Ascending aorta (tissue), 2 donors: Measurements from ENCODE around the gene FAT3. TPM values are rescaled to one million over a fixed set of nuclear protein-coding genes. Genes with fewer than 3 reads are reported as not detected.

Experiments used
- DNase-seq, 2 donors: peaks; one replicate each; pipeline ENCODE4 v3.0.0-alpha.2; 2019; ENCODE audit warnings: low spot score in 2 of 2
- H3K27ac ChIP-seq, 2 donors: fragments of 200-600 bp; sonication (generic); one replicate each; pipeline ENCODE4 v1.5.1; 2016 to 2017; ENCODE audit warnings: mild to moderate bottlenecking in 1 of 2
- H3K27me3 ChIP-seq: fragments of 200-600 bp; sonication (generic); one replicate; pipeline ENCODE4 v1.5.1; 2017
- H3K36me3 ChIP-seq, 2 donors: fragments of 200-600 bp; sonication (generic); one replicate each; pipeline ENCODE4 v1.5.1; 2016
- H3K4me1 ChIP-seq, 2 donors: fragments of 200-600 bp; sonication (generic); one replicate each; pipeline ENCODE4 v1.5.1; 2016 to 2017; ENCODE audit warnings: mild to moderate bottlenecking in 1 of 2
- H3K4me3 ChIP-seq, 2 donors: fragments of 200-600 bp; sonication (generic); one replicate each; pipeline ENCODE4 v1.5.1; 2016 to 2017; ENCODE audit warnings: mild to moderate bottlenecking in 1 of 2
- H3K9me3 ChIP-seq, 2 donors: fragments of 200-600 bp; sonication (generic); one replicate each; pipeline ENCODE4 v1.5.1; 2016
- intact Hi-C: fragments of 100-400 bp; cut with DNase I; formaldehyde crosslinking; loops from one replicate; pipeline ENCODE4 v1.15.1; 2023
- total RNA-seq: library from RNA; depleted of rRNA; stranded (reverse); fragments of >200 nt; gene quantifications from one replicate; pipeline ENCODE4 v1.1.0, GENCODE V29; 2016
- TF ChIP-seq, protein P1 (sequence below), 3 experiments: fragments of 200-600 bp in 2 of 3; fragments of 450-650 bp in 1 of 3; sonication (generic) in 2 of 3; IDR thresholded peaks; one replicate each; pipeline ENCODE4 v1.5.1; 2016 to 2019; ENCODE audit warnings: antibody characterized with exemption in 3 of 3, mild to moderate bottlenecking in 1 of 3, moderate library complexity in 1 of 3

Gene FAT3
- 2.8 TPM for total RNA-seq

GRCh38 chr11:92224407-92225124 is at the start of gene FAT3:
FAT3 (plus strand) TSS chr11:92224818; CDS start chr11:92352113, 127,295 bp downstream.
- intact Hi-C loops, result loop anchor here (5.0 to 10.0 kb wide), 3 partner anchors 103 to 280 kb away; no protein-coding TSS in a partner anchor
- peak in 1 of 2 donors; percentile 70 for DNase-seq
- no peaks in the 10 kb centered on the region for H3K4me1 ChIP-seq
- H3K9me3 ChIP-seq, result no peaks in the 10 kb centered on the region
- no peaks in the 10 kb centered on the region for H3K36me3 ChIP-seq
- TF ChIP-seq, protein P1, sequence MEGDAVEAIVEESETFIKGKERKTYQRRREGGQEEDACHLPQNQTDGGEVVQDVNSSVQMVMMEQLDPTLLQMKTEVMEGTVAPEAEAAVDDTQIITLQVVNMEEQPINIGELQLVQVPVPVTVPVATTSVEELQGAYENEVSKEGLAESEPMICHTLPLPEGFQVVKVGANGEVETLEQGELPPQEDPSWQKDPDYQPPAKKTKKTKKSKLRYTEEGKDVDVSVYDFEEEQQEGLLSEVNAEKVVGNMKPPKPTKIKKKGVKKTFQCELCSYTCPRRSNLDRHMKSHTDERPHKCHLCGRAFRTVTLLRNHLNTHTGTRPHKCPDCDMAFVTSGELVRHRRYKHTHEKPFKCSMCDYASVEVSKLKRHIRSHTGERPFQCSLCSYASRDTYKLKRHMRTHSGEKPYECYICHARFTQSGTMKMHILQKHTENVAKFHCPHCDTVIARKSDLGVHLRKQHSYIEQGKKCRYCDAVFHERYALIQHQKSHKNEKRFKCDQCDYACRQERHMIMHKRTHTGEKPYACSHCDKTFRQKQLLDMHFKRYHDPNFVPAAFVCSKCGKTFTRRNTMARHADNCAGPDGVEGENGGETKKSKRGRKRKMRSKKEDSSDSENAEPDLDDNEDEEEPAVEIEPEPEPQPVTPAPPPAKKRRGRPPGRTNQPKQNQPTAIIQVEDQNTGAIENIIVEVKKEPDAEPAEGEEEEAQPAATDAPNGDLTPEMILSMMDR (IDR thresholded peaks at IDR 0.05), result no peak
- H3K4me3 ChIP-seq, result peak within 1 kb of the TSS; percentile 54 to 82
- H3K27me3 ChIP-seq, result no peaks in the 10 kb centered on the region
- H3K27ac ChIP-seq, result peak within 1 kb of the TSS; percentile 60 to 61

DNA sequence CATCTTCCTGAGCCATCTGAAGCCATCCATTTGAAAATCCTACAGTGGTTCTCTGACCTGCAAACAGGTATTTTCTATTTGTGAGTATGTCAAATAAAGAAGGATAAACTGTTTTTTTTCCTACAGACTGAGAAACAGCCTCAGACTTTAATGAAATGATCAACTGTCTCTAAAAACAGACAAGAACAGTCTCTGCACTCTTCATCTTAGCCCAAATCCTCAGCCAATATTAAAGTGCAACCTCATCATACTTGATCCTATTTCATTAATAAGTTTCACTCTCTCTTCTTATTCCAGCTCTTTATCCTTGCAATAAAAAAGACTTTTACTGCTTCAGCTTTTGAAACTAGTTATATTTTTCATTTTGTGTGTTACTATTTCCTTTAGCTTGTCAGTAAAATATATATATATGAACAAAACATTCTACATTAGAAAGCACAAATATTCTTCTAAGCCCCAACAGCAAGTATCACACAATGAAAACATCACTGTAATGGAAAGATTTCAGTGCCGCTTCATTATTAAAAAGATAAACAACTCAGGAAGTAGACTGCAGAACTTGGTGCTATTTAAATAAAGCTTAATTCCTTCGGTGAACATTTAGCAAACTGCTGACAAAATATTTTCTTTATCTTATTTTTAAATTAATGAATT is 45.5 kb upstream of the FAT3 start:
- no peak overlapping the region for H3K4me3 ChIP-seq
- H3K4me1 ChIP-seq, result no peaks in the 10 kb centered on the region
- TF ChIP-seq, protein P1 (IDR thresholded peaks at IDR 0.05), result no peak
- H3K27ac ChIP-seq, result no peak overlapping the region
- no peaks in the 10 kb centered on the region for H3K9me3 ChIP-seq
- intact Hi-C loops, result no loop called here
- no peaks in the 10 kb centered on the region for H3K27me3 ChIP-seq
- H3K36me3 ChIP-seq, result no peaks in the 10 kb centered on the region
- DNase-seq, result no peak

- intact Hi-C loops, result no loop called here
- no peak for DNase-seq
- H3K27me3 ChIP-seq, result no peaks in the 10 kb centered on the region
- TF ChIP-seq, protein P1 (IDR thresholded peaks at IDR 0.05), result no peak
- H3K27ac ChIP-seq, result no peak overlapping the region
- H3K4me1 ChIP-seq, result no peaks in the 10 kb centered on the region
- H3K4me3 ChIP-seq, result no peak overlapping the region
- no peaks in the 10 kb centered on the region for H3K9me3 ChIP-seq
- no peaks in the 10 kb centered on the region for H3K36me3 ChIP-seq
Observed at GRCh38 chr11:92180226-92180625, 44.4 kb upstream of the FAT3 start.

- Histone ChIP-seq H3K4me3 (no peak overlapping the region), H3K36me3 (no peaks in the 10 kb centered on the region), H3K27me3 (no peaks in the 10 kb centered on the region), H3K4me1 (no peaks in the 10 kb centered on the region), H3K27ac (no peak overlapping the region), H3K9me3 (no peaks in the 10 kb centered on the region)
- no peak for DNase-seq
- TF ChIP-seq, protein P1 (IDR thresholded peaks at IDR 0.05), result no peak
- intact Hi-C loops, result no loop called here
Observed at GRCh38 chr11:92180664-92181251, 43.9 kb upstream of the FAT3 start.

DNA sequence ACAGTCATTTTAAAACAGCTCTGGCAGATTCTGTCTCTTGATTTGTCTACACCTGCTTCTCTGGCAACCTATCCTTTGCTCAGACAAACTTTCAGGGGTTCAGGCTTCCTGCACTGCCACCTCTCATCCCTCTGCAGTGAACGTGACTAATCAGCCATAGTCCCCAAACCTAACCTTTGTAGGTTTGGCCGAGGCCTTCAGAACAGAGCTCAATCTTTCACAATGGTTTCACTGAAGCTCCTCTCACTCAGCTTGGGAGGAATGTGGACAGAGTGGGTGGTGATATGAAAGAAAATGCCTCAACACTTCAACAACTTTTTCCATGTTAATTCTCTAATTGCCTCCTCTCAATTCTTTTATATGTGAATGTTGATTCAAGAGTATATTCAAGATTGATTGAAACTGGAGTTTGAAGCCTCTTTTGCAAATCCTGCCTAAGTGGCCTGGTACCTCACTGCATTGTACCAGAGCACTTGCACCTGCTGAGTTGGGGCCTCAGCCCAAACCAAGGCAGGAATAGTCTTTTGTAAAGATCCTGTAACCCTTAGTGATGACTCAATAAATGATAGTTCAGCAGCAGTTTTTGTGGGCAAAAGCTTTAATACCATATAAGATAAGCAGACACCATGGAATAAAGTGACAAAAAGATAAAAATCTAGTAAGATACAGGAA is 33.9 kb upstream of the FAT3 start:
- Histone ChIP-seq H3K27me3 (no peaks in the 10 kb centered on the region), H3K36me3 (no peaks in the 10 kb centered on the region), H3K9me3 (no peaks in the 10 kb centered on the region), H3K27ac (no peak overlapping the region), H3K4me3 (no peak overlapping the region), H3K4me1 (no peaks in the 10 kb centered on the region)
- TF ChIP-seq, protein P1 (IDR thresholded peaks at IDR 0.05), result no peak
- intact Hi-C loops, result no loop called here
- DNase-seq, result no peak
